ENCODE data around the gene ITPR2. TPM values are rescaled to one million over a fixed set of nuclear protein-coding genes. Genes with fewer than 3 reads are reported as not detected.

ITPR2 gene
- total and polyA plus RNA-seq, 2 of the 8 experiments (the other 6 are each of a cell fraction or from before 2014, with no cell fraction given) = 4.1 to 48.3 TPM

DNA sequence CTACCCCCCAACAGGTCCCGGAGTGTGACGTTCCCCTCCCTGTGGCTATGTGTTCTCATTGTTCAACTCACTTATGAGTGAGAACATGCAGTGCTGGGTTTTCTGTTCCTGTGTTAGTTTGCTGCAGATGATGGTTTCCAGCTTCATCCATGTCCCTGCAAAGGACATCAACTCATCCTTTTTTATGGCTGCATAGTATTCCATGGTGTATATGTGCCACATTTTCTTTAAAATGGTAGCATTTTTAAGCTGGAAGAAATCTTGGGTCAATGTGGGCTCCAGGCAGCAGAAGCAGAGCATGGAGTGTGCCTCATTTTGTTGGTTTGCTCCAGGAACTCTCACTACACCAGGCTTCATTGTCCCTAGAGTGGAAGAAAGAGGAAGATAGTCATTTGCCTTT is 47.6 kb upstream of the ITPR2 start (continued):
- TF ChIP-seq, protein P1, sequence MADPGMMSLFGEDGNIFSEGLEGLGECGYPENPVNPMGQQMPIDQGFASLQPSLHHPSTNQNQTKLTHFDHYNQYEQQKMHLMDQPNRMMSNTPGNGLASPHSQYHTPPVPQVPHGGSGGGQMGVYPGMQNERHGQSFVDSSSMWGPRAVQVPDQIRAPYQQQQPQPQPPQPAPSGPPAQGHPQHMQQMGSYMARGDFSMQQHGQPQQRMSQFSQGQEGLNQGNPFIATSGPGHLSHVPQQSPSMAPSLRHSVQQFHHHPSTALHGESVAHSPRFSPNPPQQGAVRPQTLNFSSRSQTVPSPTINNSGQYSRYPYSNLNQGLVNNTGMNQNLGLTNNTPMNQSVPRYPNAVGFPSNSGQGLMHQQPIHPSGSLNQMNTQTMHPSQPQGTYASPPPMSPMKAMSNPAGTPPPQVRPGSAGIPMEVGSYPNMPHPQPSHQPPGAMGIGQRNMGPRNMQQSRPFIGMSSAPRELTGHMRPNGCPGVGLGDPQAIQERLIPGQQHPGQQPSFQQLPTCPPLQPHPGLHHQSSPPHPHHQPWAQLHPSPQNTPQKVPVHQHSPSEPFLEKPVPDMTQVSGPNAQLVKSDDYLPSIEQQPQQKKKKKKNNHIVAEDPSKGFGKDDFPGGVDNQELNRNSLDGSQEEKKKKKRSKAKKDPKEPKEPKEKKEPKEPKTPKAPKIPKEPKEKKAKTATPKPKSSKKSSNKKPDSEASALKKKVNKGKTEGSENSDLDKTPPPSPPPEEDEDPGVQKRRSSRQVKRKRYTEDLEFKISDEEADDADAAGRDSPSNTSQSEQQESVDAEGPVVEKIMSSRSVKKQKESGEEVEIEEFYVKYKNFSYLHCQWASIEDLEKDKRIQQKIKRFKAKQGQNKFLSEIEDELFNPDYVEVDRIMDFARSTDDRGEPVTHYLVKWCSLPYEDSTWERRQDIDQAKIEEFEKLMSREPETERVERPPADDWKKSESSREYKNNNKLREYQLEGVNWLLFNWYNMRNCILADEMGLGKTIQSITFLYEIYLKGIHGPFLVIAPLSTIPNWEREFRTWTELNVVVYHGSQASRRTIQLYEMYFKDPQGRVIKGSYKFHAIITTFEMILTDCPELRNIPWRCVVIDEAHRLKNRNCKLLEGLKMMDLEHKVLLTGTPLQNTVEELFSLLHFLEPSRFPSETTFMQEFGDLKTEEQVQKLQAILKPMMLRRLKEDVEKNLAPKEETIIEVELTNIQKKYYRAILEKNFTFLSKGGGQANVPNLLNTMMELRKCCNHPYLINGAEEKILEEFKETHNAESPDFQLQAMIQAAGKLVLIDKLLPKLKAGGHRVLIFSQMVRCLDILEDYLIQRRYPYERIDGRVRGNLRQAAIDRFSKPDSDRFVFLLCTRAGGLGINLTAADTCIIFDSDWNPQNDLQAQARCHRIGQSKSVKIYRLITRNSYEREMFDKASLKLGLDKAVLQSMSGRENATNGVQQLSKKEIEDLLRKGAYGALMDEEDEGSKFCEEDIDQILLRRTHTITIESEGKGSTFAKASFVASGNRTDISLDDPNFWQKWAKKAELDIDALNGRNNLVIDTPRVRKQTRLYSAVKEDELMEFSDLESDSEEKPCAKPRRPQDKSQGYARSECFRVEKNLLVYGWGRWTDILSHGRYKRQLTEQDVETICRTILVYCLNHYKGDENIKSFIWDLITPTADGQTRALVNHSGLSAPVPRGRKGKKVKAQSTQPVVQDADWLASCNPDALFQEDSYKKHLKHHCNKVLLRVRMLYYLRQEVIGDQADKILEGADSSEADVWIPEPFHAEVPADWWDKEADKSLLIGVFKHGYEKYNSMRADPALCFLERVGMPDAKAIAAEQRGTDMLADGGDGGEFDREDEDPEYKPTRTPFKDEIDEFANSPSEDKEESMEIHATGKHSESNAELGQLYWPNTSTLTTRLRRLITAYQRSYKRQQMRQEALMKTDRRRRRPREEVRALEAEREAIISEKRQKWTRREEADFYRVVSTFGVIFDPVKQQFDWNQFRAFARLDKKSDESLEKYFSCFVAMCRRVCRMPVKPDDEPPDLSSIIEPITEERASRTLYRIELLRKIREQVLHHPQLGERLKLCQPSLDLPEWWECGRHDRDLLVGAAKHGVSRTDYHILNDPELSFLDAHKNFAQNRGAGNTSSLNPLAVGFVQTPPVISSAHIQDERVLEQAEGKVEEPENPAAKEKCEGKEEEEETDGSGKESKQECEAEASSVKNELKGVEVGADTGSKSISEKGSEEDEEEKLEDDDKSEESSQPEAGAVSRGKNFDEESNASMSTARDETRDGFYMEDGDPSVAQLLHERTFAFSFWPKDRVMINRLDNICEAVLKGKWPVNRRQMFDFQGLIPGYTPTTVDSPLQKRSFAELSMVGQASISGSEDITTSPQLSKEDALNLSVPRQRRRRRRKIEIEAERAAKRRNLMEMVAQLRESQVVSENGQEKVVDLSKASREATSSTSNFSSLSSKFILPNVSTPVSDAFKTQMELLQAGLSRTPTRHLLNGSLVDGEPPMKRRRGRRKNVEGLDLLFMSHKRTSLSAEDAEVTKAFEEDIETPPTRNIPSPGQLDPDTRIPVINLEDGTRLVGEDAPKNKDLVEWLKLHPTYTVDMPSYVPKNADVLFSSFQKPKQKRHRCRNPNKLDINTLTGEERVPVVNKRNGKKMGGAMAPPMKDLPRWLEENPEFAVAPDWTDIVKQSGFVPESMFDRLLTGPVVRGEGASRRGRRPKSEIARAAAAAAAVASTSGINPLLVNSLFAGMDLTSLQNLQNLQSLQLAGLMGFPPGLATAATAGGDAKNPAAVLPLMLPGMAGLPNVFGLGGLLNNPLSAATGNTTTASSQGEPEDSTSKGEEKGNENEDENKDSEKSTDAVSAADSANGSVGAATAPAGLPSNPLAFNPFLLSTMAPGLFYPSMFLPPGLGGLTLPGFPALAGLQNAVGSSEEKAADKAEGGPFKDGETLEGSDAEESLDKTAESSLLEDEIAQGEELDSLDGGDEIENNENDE (IDR thresholded peaks at IDR 0.05; ENCODE audit: insufficient replicate concordance, low read length) = no peak
- TF ChIP-seq TAF7 (optimal IDR thresholded peaks at IDR 0.05; ENCODE audit: borderline replicate concordance, low read depth, low read length) = no peak
- no peak for TF ChIP-seq SAP30 (IDR thresholded peaks at IDR 0.05; ENCODE audit: insufficient read depth, insufficient replicate concordance, low read length)
- no peak for TF ChIP-seq TAF1 (IDR thresholded peaks at IDR 0.05; ENCODE audit: low read depth, low read length)
- no peak for TF ChIP-seq RBBP5 (IDR thresholded peaks at IDR 0.05; ENCODE audit: borderline replicate concordance, low read depth, low read length)
- TF ChIP-seq, protein P2, sequence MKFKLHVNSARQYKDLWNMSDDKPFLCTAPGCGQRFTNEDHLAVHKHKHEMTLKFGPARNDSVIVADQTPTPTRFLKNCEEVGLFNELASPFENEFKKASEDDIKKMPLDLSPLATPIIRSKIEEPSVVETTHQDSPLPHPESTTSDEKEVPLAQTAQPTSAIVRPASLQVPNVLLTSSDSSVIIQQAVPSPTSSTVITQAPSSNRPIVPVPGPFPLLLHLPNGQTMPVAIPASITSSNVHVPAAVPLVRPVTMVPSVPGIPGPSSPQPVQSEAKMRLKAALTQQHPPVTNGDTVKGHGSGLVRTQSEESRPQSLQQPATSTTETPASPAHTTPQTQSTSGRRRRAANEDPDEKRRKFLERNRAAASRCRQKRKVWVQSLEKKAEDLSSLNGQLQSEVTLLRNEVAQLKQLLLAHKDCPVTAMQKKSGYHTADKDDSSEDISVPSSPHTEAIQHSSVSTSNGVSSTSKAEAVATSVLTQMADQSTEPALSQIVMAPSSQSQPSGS (IDR thresholded peaks at IDR 0.05; ENCODE audit: low read length) = no peak
- no peak for TF ChIP-seq EP300 (IDR thresholded peaks at IDR 0.05; ENCODE audit: borderline replicate concordance in 1 of 2, low read depth in 2 of 2, low read length in 2 of 2)
- TF ChIP-seq ASH2L (IDR thresholded peaks at IDR 0.05; ENCODE audit: low read length) = no peak
- TF ChIP-seq, protein P3, sequence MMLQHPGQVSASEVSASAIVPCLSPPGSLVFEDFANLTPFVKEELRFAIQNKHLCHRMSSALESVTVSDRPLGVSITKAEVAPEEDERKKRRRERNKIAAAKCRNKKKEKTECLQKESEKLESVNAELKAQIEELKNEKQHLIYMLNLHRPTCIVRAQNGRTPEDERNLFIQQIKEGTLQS (IDR thresholded peaks at IDR 0.05; ENCODE audit: insufficient read depth, low read depth, low read length) = no peak
